Measurements from ENCODE around the gene TEX10.

DNA sequence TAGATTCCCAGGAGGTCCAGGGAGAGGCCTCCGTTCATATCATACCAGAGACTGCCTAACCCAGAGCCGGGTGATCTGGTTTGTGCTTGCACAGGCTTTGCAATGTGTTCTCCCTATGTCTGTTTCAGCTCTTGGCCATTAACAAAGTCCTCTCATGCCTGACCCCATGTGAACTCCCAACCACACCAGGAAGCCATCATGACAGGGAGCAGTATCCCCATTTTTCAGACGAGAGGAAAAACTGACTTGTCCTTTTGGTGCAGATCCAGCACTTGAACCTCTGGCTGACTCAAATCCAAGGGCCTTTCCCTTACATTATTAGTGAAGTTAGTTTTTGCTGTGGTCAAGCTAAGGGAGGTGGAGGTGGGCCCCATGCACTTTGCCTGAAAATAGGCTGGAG lies 58.4 kb downstream of the TEX10 start:
- no peak for TF ChIP-seq POLR2AphosphoS5 (IDR thresholded peaks at IDR 0.05)
- TF ChIP-seq, protein P1, sequence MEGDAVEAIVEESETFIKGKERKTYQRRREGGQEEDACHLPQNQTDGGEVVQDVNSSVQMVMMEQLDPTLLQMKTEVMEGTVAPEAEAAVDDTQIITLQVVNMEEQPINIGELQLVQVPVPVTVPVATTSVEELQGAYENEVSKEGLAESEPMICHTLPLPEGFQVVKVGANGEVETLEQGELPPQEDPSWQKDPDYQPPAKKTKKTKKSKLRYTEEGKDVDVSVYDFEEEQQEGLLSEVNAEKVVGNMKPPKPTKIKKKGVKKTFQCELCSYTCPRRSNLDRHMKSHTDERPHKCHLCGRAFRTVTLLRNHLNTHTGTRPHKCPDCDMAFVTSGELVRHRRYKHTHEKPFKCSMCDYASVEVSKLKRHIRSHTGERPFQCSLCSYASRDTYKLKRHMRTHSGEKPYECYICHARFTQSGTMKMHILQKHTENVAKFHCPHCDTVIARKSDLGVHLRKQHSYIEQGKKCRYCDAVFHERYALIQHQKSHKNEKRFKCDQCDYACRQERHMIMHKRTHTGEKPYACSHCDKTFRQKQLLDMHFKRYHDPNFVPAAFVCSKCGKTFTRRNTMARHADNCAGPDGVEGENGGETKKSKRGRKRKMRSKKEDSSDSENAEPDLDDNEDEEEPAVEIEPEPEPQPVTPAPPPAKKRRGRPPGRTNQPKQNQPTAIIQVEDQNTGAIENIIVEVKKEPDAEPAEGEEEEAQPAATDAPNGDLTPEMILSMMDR (IDR thresholded peaks at IDR 0.05), result no peak

Measured in sigmoid colon (tissue), 4 donors.